Colonic mucosa (tissue), 4 donors: Measurements from ENCODE around the gene CLDN9. TPM values are rescaled to one million over a fixed set of nuclear protein-coding genes. Genes with fewer than 3 reads are reported as not detected.
A peak's percentile ranks its signal among the peaks of the same experiment; 100 is the strongest.

ENCODE experiments used
- DNase-seq: peaks from one replicate; pipeline ENCODE4 v3.0.0-alpha.2; 2020
- H3K27ac ChIP-seq: fragments of 200-600 bp; one replicate; pipeline ENCODE4 v1.8.0; 2021
- H3K27me3 ChIP-seq: fragments of 200-600 bp; one replicate; pipeline ENCODE4 v1.8.0; 2021
- H3K36me3 ChIP-seq: fragments of 200-600 bp; one replicate; pipeline ENCODE4 v1.8.0; 2021
- H3K4me1 ChIP-seq: fragments of 200-600 bp; one replicate; pipeline ENCODE4 v1.8.0; 2021; ENCODE audit warnings: mild to moderate bottlenecking
- H3K4me3 ChIP-seq: fragments of 200-600 bp; one replicate; pipeline ENCODE4 v1.8.0; 2021
- H3K9ac ChIP-seq, 2 donors: one replicate each; pipeline ENCODE4 v1.7.0; 2013; ENCODE audit warnings: control low read depth in 2 of 2, low read depth in 2 of 2, low read length in 2 of 2
- H3K9me3 ChIP-seq: fragments of 200-600 bp; one replicate; pipeline ENCODE4 v1.8.0; 2021
- intact Hi-C: fragments of 100-400 bp; cut with DNase I; formaldehyde crosslinking; loops from one replicate; pipeline ENCODE4 v1.14.1; 2022
- total RNA-seq, 2 donors: library from RNA; stranded (reverse); fragmentation: NEBNext Ultra II Directional in 1 of 2; extraction: Animal tissue kit (Norgen Biotek cat#: 25700) in 1 of 2; gene quantifications; one replicate each; pipeline ENCODE4 v1.2.1, GENCODE V29; 2021
- TF ChIP-seq, protein P1 (sequence below): fragments of 200-600 bp; IDR thresholded peaks from one replicate; pipeline ENCODE4 v1.8.0; 2022; ENCODE audit warnings: antibody characterized with exemption, mild to moderate bottlenecking
- donor health status: healthy.
- donor health status: DM: no; HTN: no; CAD: no.
- donor health status: DM: no; HTN: no; CAD: no.

Gene CLDN9
- total RNA-seq, 2 donors from 2014 or later = 0.35 to 0.67 TPM

DNA sequence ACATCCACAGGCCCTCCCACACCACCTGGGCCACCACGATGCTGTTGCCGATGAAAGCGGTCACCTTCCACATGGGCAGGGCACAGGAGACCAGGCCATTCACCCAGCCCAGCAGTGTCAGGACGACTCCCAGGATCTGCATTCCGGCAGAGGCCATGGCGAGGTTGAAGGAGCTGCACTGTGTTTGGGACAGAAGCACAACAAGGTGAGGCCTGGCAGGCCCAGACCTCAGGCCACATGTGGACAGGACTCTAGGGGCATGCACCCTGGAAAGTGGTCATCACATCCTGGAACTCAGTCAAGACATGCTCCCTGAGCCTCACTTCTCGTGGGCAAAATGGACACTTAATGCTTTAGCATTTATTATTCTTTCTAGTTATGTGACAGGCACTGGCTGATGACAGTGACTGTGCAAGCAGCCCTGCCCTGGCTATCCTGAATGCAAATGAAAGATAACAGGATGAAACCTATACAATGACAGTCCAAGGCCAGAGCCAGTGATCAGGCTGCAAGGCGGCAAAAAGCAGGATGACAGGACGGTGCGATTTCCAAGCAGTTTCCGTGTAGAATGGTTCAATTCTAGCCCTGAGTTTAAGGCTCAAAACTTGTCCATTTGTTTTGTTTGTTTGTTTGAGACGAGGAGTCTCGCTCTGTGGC lies 3.3 kb downstream of the CLDN9 start:
- H3K27me3 ChIP-seq = peaks cover 5% of the 10 kb centered on the region

DNA sequence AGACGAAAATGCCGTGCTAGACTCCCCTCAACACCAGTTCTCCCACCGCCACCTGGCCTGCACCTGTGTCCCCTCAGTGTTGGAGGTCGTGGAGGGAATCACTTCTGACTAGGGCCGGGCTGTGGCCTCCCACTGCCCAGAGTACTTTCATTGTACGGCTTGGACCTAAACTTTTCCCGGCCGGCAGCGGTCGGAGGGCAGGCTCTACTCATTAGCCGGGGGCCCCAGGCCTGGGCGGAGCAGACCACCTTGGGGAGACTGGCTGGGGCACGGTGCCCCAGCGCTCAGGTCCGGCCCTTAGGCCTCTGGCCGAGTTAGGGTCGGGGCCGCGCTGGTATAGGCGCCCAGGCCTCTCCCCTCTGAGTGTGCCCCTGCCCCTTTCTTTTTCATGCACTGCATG lies 4.6 kb downstream of the CLDN9 start:
- Histone ChIP-seq H3K9me3 (no peaks in the 10 kb centered on the region), H3K4me3 (no peak overlapping the region), H3K27ac (no peak overlapping the region), H3K36me3 (no peaks in the 10 kb centered on the region), H3K4me1 (peaks cover 10% of the 10 kb centered on the region), H3K9ac (no peak overlapping the region), H3K27me3 (no peaks in the 10 kb centered on the region)
- intact Hi-C loops = no loop called here
- TF ChIP-seq, protein P1, sequence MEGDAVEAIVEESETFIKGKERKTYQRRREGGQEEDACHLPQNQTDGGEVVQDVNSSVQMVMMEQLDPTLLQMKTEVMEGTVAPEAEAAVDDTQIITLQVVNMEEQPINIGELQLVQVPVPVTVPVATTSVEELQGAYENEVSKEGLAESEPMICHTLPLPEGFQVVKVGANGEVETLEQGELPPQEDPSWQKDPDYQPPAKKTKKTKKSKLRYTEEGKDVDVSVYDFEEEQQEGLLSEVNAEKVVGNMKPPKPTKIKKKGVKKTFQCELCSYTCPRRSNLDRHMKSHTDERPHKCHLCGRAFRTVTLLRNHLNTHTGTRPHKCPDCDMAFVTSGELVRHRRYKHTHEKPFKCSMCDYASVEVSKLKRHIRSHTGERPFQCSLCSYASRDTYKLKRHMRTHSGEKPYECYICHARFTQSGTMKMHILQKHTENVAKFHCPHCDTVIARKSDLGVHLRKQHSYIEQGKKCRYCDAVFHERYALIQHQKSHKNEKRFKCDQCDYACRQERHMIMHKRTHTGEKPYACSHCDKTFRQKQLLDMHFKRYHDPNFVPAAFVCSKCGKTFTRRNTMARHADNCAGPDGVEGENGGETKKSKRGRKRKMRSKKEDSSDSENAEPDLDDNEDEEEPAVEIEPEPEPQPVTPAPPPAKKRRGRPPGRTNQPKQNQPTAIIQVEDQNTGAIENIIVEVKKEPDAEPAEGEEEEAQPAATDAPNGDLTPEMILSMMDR = no peak
- DNase-seq = no peak

More for the DNA sequence above, 3.3 kb downstream of the CLDN9 start:
- H3K9me3 ChIP-seq = no peaks in the 10 kb centered on the region
- H3K36me3 ChIP-seq = no peaks in the 10 kb centered on the region
- intact Hi-C loops = no loop called here
- no peak overlapping the region for H3K27ac ChIP-seq
- no peak for DNase-seq
- H3K9ac ChIP-seq = no peak overlapping the region
- TF ChIP-seq, protein P1 = no peak
- no peak overlapping the region for H3K4me3 ChIP-seq
- H3K4me1 ChIP-seq = no peaks in the 10 kb centered on the region

DNA sequence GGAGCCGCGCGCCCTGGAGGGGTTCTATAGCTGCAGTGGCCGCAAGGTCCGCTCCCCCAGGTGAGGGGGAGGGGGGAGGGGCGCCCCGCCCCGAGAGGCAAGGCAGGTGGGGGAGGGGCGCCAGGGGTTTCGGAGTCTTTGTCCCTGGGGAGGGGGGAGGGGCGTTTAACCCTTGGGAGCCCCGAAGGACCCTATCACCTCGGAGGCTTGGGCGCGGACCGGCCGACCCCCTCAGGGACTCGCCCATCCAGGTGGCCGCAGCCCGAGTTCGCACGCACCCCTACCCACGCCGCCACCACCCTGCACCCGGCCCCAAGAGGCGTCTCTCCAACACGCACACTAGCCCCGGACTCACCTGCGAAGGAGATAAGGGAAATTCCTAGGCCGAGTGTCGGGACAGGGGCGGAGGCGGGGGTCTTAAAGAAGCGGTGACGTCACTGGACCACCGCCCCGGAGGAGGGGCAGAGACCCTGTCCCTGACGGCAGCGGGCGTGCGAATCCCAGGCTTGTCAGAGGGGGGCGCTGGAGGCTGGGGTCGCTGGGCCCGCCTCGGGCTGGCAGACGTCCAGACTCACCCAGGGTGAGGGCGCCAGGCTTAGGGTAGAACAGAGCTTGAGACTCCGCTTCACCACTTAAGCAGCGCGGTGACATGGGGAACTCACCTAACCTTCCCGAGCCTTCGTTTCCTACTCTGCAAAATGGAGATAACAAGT lies 5.2 kb downstream of the CLDN9 start, which contains the start of gene CLDN6:
Gene CLDN6, minus strand, starts transcription at position 390 of the 713 bp plus-strand sequence. CDS start 2,162 bp downstream, outside the sequence.
- no peaks in the 10 kb centered on the region for H3K9me3 ChIP-seq
- no peak within 1 kb of the TSS for H3K27ac ChIP-seq

DNA sequence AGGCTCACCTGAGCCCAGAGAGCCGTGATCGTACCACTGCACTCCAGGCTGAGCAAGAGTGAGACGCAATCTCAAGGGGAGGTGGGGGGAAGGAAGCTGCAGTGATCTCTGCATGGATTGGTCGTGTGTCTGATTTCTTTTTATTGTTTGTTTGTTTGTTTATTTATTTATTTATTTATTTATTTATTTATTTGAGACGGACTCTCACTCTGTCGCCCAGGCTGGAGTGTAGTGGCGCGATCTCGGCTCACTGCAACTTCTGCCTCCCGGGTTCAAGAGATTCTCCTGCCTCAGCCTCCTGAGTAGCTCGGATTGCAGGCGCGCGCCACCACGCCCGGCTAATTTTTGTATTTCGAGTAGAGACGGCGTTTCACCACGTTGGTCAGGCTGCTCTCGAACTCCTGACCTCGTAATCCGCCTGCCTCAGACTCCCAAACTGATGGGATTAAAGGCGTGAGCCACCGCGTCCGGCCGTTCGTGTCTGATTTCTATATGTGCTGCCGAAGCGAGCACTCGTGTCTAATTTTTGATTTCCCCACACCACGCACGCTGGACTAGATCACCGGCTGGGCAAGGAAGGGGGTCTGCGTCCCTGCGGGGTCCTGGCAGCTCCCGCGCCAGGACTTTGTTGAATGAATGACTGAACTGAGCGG lies 7.0 kb downstream of the CLDN9 start:
- Histone ChIP-seq H3K27ac (peak overlapping the region; percentile 96), H3K9ac (no peak overlapping the region), H3K4me3 (peak overlapping the region; percentile 79), H3K36me3 (no peaks in the 10 kb centered on the region), H3K27me3 (no peaks in the 10 kb centered on the region), H3K9me3 (no peaks in the 10 kb centered on the region), H3K4me1 (peaks cover 18% of the 10 kb centered on the region)
- intact Hi-C loops = no loop called here
- DNase-seq = no peak
- TF ChIP-seq, protein P1 = no peak

More for the DNA sequence above, 5.2 kb downstream of the CLDN9 start, which contains the start of gene CLDN6:
- Histone ChIP-seq H3K36me3 (no peaks in the 10 kb centered on the region), H3K4me3 (no peak within 1 kb of the TSS), H3K27me3 (no peaks in the 10 kb centered on the region), H3K9ac (no peak within 1 kb of the TSS), H3K4me1 (peaks cover 13% of the 10 kb centered on the region)
- intact Hi-C loops = no loop called here
- DNase-seq = no peak
- TF ChIP-seq, protein P1 = no peak

DNA sequence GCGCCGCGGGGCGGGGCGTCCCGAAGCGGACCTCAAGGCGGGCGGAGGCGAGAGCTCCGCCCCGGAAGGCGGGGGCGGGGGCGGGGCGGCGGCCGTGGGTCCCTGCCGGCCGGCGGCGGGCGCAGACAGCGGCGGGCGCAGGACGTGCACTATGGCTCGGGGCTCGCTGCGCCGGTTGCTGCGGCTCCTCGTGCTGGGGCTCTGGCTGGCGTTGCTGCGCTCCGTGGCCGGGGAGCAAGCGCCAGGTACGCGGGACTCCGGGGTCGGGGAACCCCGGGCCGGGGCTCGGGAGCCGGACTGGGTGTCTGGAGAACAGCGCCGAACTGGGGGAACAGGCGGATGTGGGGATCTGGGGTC lies 7.5 kb downstream of the CLDN9 start, which contains the start of gene TNFRSF12A:
Gene TNFRSF12A, plus strand, starts transcription at position 122 of the 357 bp plus-strand sequence. Its CDS starts 30 bp downstream, at position 152.
- Histone ChIP-seq H3K9me3 (no peaks in the 10 kb centered on the region), H3K9ac (peak within 1 kb of the TSS; percentile 83 to 96), H3K27me3 (no peaks in the 10 kb centered on the region), H3K36me3 (no peaks in the 10 kb centered on the region), H3K27ac (peak within 1 kb of the TSS; percentile 96), H3K4me1 (peaks cover 18% of the 10 kb centered on the region), H3K4me3 (peak within 1 kb of the TSS; percentile 79)
- peak; percentile 86 for DNase-seq
- TF ChIP-seq, protein P1 = no peak
- intact Hi-C loops = no loop called here
